Measurements from ENCODE around the gene AIG1.

GRCh38 chr6:143179096-143179495 lies 118.4 kb downstream of the AIG1 start:
- TF ChIP-seq, protein P1, sequence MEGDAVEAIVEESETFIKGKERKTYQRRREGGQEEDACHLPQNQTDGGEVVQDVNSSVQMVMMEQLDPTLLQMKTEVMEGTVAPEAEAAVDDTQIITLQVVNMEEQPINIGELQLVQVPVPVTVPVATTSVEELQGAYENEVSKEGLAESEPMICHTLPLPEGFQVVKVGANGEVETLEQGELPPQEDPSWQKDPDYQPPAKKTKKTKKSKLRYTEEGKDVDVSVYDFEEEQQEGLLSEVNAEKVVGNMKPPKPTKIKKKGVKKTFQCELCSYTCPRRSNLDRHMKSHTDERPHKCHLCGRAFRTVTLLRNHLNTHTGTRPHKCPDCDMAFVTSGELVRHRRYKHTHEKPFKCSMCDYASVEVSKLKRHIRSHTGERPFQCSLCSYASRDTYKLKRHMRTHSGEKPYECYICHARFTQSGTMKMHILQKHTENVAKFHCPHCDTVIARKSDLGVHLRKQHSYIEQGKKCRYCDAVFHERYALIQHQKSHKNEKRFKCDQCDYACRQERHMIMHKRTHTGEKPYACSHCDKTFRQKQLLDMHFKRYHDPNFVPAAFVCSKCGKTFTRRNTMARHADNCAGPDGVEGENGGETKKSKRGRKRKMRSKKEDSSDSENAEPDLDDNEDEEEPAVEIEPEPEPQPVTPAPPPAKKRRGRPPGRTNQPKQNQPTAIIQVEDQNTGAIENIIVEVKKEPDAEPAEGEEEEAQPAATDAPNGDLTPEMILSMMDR (IDR thresholded peaks at IDR 0.05) = no peak
- TF ChIP-seq EZH2 (IDR thresholded peaks at IDR 0.05) = no peak
